GM18870 (cell line): Measurements from ENCODE around the gene WWP2.

ENCODE experiments used
- ATAC-seq: cut with Tn5 transposase; IDR thresholded peaks from one replicate; pipeline ENCODE4 v1.9.1; 2021; ENCODE audit warnings: moderate library complexity; ENCODE audit not compliant: unreplicated experiment

Gene WWP2

DNA sequence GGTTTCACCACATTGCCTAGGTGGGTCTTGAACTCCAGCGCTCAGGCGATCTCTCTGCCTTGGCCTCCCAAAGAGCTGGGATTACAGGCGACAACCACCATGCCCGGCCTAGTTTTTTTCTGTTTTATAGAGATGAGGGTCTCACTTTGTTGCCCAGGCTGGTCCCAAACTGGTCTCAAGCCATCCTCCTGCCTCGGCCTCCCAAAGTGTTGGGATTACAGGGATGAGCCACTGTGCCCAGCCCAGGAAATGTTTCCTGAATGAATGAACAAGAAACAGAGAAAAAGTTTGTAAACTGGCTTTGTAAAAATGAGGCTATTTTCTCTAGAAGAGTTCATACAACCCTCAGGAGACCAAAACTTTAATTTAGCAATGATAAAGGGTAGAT, 68.0 kb downstream of the WWP2 start:
- no peak for ATAC-seq

DNA sequence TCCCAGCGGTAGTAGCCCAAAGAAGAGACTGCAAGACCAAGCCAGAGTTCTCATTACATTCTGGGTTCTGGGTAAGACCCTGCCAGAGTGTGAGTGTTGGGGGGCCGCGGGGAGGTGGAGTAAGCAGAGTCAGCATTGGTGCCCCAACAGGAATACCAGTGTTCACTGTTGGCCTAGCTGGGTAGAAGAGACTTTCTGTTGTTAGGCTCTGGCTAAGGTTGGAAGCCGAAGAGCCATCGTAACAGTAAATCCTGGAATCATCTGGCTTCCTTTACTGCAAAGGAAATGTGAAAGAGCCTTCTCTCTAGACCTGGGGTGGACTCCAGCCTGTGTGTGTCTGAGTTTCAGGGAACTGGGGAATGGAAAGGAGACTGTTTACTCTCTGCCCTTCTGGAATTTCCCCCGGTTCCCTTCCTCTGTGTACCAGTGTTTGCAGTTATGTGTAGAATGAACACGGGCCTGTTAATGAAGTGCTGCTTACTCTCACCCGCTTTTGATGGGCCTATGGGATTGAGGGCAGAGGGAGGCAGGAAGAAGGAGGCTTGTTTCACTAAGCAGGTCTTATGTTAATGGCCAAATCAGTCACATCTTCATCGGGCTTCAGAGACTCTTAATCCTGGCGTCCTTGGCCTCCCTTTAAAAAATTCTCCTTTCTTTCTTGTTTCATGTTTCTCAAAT, 68.5 kb downstream of the WWP2 start:
- no peak for ATAC-seq

DNA sequence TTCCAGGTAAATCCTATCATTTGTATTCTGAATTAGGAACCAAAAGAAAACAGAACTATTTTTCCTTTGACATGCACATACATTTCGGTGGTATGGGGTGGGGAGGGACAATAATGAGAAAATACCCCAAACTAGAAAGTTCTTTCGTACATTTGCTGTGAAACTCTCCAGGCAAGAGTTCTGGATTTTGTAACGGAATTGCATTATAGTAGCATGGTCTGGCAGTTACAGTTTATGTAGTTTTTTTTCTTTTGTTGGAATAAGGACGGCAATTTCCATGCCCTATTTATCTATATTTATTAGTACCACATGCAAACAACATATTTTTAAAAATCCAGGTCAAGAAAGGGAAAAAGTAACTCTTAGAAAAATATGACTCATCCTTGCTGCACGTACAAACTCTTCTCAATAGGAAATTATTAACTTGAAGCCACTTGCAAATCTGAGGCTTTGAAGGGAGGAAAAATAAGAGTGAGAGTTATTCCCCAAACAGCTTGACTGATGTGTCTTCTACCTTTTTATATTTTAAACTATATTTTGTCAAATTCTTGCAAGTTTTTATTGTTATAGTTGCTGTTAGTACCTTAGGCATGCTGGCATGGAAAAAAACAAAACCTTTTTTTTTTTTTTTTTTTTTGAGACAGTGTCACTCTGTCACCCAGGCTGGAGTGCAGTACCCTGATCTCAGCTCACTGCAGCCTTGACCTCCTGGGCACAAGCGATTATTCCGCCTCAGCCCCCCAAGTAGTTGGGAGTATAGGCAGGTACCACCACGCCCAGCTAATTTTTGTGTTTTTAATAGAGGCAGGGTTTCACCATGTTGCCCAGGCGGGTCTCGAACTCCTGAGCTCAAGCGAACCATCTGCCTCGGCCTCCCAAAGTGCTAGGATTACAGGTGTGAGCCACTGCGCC, 69.3 kb downstream of the WWP2 start:
- no peak for ATAC-seq

DNA sequence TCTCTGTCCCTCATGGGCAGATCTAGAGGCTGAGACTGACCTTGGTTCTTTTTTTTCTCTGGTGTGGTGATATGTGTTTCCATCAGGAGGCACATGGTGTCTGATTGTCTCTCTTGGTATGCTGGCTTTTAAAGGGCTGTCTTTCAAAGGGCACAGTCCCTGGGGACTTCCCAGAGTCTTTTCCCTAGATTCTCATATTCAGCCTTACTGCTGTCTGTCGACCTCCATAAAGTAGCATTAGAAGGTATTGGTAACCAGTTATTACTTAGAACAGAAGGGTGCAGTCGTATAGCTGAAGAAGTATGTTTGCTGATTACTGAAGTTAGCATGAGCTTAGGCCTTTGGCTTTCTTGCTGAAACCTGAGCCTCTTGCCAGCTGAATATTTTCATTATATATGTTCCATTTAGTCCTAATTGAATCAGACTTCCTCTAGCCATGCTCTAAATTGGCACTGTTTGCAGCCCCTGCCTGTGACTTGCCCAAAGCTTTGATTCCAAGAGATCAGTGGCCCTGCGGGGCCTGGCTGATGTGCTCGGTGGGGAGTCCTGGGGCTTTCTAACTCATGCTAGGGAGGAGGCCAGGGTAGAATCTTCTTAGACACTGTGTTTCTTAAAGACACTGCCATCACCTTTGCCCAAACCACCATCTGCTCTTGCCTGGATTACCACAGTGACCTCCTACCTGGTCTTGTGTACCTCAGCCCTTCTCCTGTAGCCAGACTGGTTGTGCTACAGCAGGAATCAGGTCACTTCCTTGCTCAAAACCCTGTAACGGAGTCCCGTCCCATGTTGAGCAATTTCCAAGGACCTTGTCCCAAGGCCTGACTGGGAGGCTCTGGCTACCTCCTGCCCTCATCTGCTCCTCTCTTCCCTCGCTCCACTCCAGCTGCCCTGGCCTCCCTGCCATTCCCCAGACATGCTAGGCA, 71.5 kb downstream of the WWP2 start:
- ATAC-seq = no peak

- ATAC-seq = no peak
These were observed 72.8 kb downstream of the WWP2 start for GRCh38 chr16:69834807-69835466.

- no peak for ATAC-seq
These were observed 74.1 kb downstream of the WWP2 start for GRCh38 chr16:69836257-69836656.

GRCh38 chr16:69837380-69837779, 75.2 kb downstream of the WWP2 start:
- ATAC-seq = no peak

- no peak for ATAC-seq
These were observed 76.4 kb downstream of the WWP2 start for GRCh38 chr16:69838489-69838888.

GRCh38 chr16:69839240-69839688, 77.1 kb downstream of the WWP2 start:
- ATAC-seq = no peak

DNA sequence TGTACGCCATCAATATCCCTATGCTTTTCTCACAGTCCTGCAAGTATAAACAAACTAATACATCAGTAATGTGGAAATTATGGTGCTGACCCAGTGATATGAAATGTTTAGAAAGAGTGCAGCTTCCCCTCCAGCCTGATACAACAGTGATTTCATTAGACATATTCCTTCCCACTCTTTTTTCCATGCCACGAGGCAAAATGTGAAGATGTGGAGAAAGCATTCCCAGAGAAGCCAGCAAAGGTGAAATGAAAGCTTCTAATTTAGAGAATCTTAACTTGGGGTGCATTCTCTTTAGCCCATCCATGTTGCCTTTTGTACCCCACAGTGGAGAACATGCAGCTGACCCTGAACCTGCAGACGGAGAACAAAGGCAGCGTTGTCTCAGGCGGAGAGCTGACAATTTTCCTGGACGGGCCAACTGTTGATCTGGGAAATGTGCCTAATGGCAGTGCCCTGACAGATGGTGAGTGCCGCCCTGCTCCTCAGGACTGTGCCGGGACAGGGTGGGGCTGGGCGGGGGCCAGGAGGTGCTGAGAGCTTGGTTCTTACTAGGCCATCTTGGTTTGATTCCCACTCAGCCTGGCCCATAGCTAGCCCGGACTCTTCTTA, 77.8 kb downstream of the WWP2 start:
- ATAC-seq = no peak

- ATAC-seq = no peak
These were observed 78.8 kb downstream of the WWP2 start for GRCh38 chr16:69840975-69841374.

GRCh38 chr16:69844441-69844840, 82.3 kb downstream of the WWP2 start:
- ATAC-seq = no peak

- no peak for ATAC-seq
These were observed 83.0 kb downstream of the WWP2 start for GRCh38 chr16:69845181-69845580.

GRCh38 chr16:69847643-69848042, 85.5 kb downstream of the WWP2 start:
- ATAC-seq = no peak

GRCh38 chr16:69848637-69849545, 86.8 kb downstream of the WWP2 start:
- no peak for ATAC-seq

GRCh38 chr16:69851491-69852240, 89.5 kb downstream of the WWP2 start:
- ATAC-seq = no peak

- ATAC-seq = no peak
These were observed 90.7 kb downstream of the WWP2 start for GRCh38 chr16:69852815-69853214.

DNA sequence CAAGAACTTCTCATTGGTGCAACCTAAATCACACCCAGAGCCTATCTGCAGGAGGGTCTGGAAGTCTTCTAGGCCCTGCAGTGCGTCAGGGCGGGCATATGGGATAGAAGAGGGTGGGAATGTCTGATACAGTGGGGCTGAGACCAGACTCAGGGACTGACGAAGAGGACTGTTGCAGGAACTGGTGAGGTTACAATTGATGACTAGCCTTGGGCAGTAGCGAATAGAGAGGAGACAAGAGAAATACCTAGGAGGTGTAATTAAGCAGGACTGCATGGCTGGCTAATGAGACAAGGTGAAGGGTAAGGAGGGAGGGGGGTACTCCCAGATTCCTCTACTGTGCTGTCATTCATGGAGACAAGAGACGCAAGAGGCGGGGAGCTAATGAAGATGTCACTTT, 91.3 kb downstream of the WWP2 start:
- no peak for ATAC-seq
